Measurements from ENCODE around the gene ZNF335. TPM values are rescaled to one million over a fixed set of nuclear protein-coding genes. Genes with fewer than 3 reads are reported as not detected.

Gene ZNF335
- total and polyA plus RNA-seq, 2 of the 13 experiments (the other 11 are each of a cell fraction or from before 2014, with no cell fraction given): 9.7 to 13.7 TPM

- no peak for FAIRE-seq
- no peak for DNase-seq (ENCODE audit: low spot score)
- Histone ChIP-seq H3K79me2 (ENCODE audit: insufficient read depth, low read length) (peaks cover 6% of the 10 kb centered on the region), H3K27me3 (ENCODE audit: control insufficient read depth in 1 of 2, insufficient read depth in 2 of 2, low read length in 2 of 2) (no peaks in the 10 kb centered on the region; a peak in 1 of 5 replicates), H3K9me3 (ENCODE audit: low read length) (no peaks in the 10 kb centered on the region), H3K27ac (ENCODE audit: extremely low read length, insufficient read depth, low read length) (no peak overlapping the region), H2AFZ (ENCODE audit: low read length) (no peak overlapping the region), H3K4me1 (ENCODE audit: insufficient read depth, low read length) (peaks cover 26% of the 10 kb centered on the region), H4K20me1 (ENCODE audit: insufficient read depth, low read length) (0 out of 2 replicates have a peak, but pooled peaks cover 2% of the 10 kb centered on the region), H3K4me3 (replicated peaks in 1 of 3; ENCODE audit: insufficient read depth in 1 of 3, low read depth in 2 of 3, low read length in 3 of 3) (no peak overlapping the region), H3K9ac (ENCODE audit: insufficient read depth, low read depth, low read length) (no peak overlapping the region), H3K4me2 (ENCODE audit: low read depth, low read length) (no peak overlapping the region), H3K36me3 (replicated peaks in 1 of 2; ENCODE audit: control insufficient read depth in 1 of 2, insufficient read depth in 2 of 2, low read length in 2 of 2) (peaks cover 24 to 39% of the 10 kb centered on the region in 2 experiments)
- in situ Hi-C loops (cut with HindIII; ENCODE audit: extremely low pct_ligation_motif_present, low pct_unique_long_range_greater_than_20kb): no loop called here
- no peak for ATAC-seq
- intact Hi-C loops (cut with micrococcal nuclease; ENCODE audit: unreplicated experiment): no loop called here
- 89% methylated on average over 14 of the region's 14 CpGs for WGBS (ENCODE audit: low lambda C conversion rate)
- CTCF ChIA-PET (ENCODE audit: low intra/inter-chr PET ratio, low total read pairs): interaction anchor here (1.2 to 2.1 kb wide), 2 partner anchors 45 to 170 kb away, joined by 5 to 11 read pairs; no protein-coding TSS in a partner anchor
- BruUV-seq (replicated peaks): no TSS peak
- POLR2A ChIA-PET: interaction anchor here (0.8 to 4.9 kb wide), 17 partner anchors 8 to 144 kb away, joined by 3 to 67 read pairs (median 6); partner anchors contain the start of genes CTSA, NEURL2, PCIF1 and SNX21
- TF ChIP-seq POLR2AphosphoS5 (IDR thresholded peaks at IDR 0.05; ENCODE audit: low read depth, low read length) (no peak), HMG20B (CRISPR knock-in tag; conservative IDR thresholded peaks at IDR 0.05) (no peak), HNRNPK (IDR thresholded peaks at IDR 0.05; ENCODE audit: low read depth, low read length, poor library complexity, severe bottlenecking) (no peak), ISX (CRISPR knock-in tag; conservative IDR thresholded peaks at IDR 0.05) (no peak), ATRX (CRISPR knock-in tag; IDR thresholded peaks at IDR 0.05; ENCODE audit: borderline replicate concordance) (no peak), SOX6 (IDR thresholded peaks at IDR 0.05) (no peak), SOX6 (CRISPR knock-in tag; IDR thresholded peaks at IDR 0.05) (no peak), ZNF850 (CRISPR knock-in tag; conservative IDR thresholded peaks at IDR 0.05) (0 out of 2 replicates have a peak, but pooled peaks have one; percentile 74), ZFP90 (CRISPR knock-in tag; IDR thresholded peaks at IDR 0.05; ENCODE audit: borderline replicate concordance) (no peak), MYNN (CRISPR knock-in tag; IDR thresholded peaks at IDR 0.05; ENCODE audit: low read depth) (no peak), TAF15 (IDR thresholded peaks at IDR 0.05; ENCODE audit: low read depth, low read length, poor library complexity, severe bottlenecking) (no peak), RCOR2 (CRISPR knock-in tag; IDR thresholded peaks at IDR 0.05) (no peak), ZNF431 (CRISPR knock-in tag; IDR thresholded peaks at IDR 0.05; ENCODE audit: borderline replicate concordance, low read depth) (0 out of 2 replicates have a peak, but pooled peaks have one; percentile 28), PRMT3 (CRISPR knock-in tag; IDR thresholded peaks at IDR 0.05; ENCODE audit: borderline replicate concordance, low read depth) (no peak), RXRB (CRISPR knock-in tag; IDR thresholded peaks at IDR 0.05; ENCODE audit: borderline replicate concordance) (no peak), ZNF484 (CRISPR knock-in tag; IDR thresholded peaks at IDR 0.05; ENCODE audit: borderline replicate concordance, low read depth) (no peak), ZNF138 (CRISPR knock-in tag; IDR thresholded peaks at IDR 0.05; ENCODE audit: low read depth) (no peak)
- TF ChIP-seq, protein P1, sequence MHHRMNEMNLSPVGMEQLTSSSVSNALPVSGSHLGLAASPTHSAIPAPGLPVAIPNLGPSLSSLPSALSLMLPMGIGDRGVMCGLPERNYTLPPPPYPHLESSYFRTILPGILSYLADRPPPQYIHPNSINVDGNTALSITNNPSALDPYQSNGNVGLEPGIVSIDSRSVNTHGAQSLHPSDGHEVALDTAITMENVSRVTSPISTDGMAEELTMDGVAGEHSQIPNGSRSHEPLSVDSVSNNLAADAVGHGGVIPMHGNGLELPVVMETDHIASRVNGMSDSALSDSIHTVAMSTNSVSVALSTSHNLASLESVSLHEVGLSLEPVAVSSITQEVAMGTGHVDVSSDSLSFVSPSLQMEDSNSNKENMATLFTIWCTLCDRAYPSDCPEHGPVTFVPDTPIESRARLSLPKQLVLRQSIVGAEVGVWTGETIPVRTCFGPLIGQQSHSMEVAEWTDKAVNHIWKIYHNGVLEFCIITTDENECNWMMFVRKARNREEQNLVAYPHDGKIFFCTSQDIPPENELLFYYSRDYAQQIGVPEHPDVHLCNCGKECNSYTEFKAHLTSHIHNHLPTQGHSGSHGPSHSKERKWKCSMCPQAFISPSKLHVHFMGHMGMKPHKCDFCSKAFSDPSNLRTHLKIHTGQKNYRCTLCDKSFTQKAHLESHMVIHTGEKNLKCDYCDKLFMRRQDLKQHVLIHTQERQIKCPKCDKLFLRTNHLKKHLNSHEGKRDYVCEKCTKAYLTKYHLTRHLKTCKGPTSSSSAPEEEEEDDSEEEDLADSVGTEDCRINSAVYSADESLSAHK (CRISPR knock-in tag; IDR thresholded peaks at IDR 0.05; ENCODE audit: borderline replicate concordance): no peak
- TF ChIP-seq, protein P2, sequence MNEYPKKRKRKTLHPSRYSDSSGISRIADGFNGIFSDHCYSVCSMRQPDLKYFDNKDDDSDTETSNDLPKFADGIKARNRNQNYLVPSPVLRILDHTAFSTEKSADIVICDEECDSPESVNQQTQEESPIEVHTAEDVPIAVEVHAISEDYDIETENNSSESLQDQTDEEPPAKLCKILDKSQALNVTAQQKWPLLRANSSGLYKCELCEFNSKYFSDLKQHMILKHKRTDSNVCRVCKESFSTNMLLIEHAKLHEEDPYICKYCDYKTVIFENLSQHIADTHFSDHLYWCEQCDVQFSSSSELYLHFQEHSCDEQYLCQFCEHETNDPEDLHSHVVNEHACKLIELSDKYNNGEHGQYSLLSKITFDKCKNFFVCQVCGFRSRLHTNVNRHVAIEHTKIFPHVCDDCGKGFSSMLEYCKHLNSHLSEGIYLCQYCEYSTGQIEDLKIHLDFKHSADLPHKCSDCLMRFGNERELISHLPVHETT (CRISPR knock-in tag; conservative IDR thresholded peaks at IDR 0.05): no peak
- TF ChIP-seq, protein P3, sequence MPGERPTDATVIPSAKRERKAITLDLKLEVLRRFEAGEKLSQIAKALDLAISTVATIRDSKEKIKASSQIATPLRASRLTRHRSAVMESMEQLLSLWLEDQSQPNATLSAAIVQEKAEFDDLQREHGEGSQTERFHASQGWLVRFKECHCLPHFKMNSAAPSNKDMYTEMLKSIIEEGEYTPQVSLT (CRISPR knock-in tag; IDR thresholded peaks at IDR 0.05; ENCODE audit: borderline replicate concordance, low read depth): 0 out of 2 replicates have a peak, but pooled peaks have one; percentile 58
Measured at GRCh38 chr20:45968801-45969711, 2.9 kb downstream of the ZNF335 start.

Measured in HepG2 (cell line).